ENCODE data around the gene GALM.

GALM gene

GRCh38 chr2:38648107-38648761 lies 17.7 kb upstream of the GALM start:
- Histone ChIP-seq H3K36me3 (no peaks in the 10 kb centered on the region), H3K27me3 (ENCODE audit: insufficient read depth, low read depth, severe bottlenecking) (no peaks in the 10 kb centered on the region), H3K4me3 (ENCODE audit: low read depth, low read length) (no peak overlapping the region), H3K9me3 (ENCODE audit: severe bottlenecking) (peaks cover 7% of the 10 kb centered on the region), H3K27ac (no peak overlapping the region)
- no peak for TF ChIP-seq CTCF (IDR thresholded peaks at IDR 0.05; ENCODE audit: low read depth, low read length)
- DNase-seq, result no peak

GRCh38 chr2:38649176-38649728 lies 16.7 kb upstream of the GALM start:
- H3K27me3 ChIP-seq (ENCODE audit: insufficient read depth, low read depth, severe bottlenecking), result no peaks in the 10 kb centered on the region
- TF ChIP-seq CTCF (IDR thresholded peaks at IDR 0.05; ENCODE audit: low read depth, low read length), result no peak
- H3K36me3 ChIP-seq, result no peaks in the 10 kb centered on the region
- no peak for DNase-seq
- H3K4me3 ChIP-seq (ENCODE audit: low read depth, low read length), result no peak overlapping the region
- no peaks in the 10 kb centered on the region for H3K9me3 ChIP-seq (ENCODE audit: severe bottlenecking)
- no peak overlapping the region for H3K27ac ChIP-seq

GRCh38 chr2:38650012-38650411 lies 15.9 kb upstream of the GALM start:
- no peak overlapping the region for H3K4me3 ChIP-seq (ENCODE audit: low read depth, low read length)
- no peak overlapping the region for H3K27ac ChIP-seq
- no peaks in the 10 kb centered on the region for H3K36me3 ChIP-seq
- H3K9me3 ChIP-seq (ENCODE audit: severe bottlenecking), result no peaks in the 10 kb centered on the region
- no peaks in the 10 kb centered on the region for H3K27me3 ChIP-seq (ENCODE audit: insufficient read depth, low read depth, severe bottlenecking)
- DNase-seq, result no peak
- no peak for TF ChIP-seq CTCF (IDR thresholded peaks at IDR 0.05; ENCODE audit: low read depth, low read length)

- TF ChIP-seq CTCF (IDR thresholded peaks at IDR 0.05; ENCODE audit: low read depth, low read length), result no peak
- H3K9me3 ChIP-seq (ENCODE audit: severe bottlenecking), result no peaks in the 10 kb centered on the region
These were observed 15.2 kb upstream of the GALM start for GRCh38 chr2:38650717-38651116.

GRCh38 chr2:38652431-38653273 lies 13.3 kb upstream of the GALM start:
- Histone ChIP-seq H3K27me3 (ENCODE audit: insufficient read depth, low read depth, severe bottlenecking) (no peaks in the 10 kb centered on the region), H3K27ac (no peak overlapping the region), H3K4me3 (ENCODE audit: low read depth, low read length) (no peak overlapping the region), H3K9me3 (ENCODE audit: severe bottlenecking) (no peaks in the 10 kb centered on the region), H3K36me3 (no peaks in the 10 kb centered on the region)
- no peak for TF ChIP-seq CTCF (IDR thresholded peaks at IDR 0.05; ENCODE audit: low read depth, low read length)
- DNase-seq, result no peak

More at GRCh38 chr2:38650717-38651116, 15.2 kb upstream of the GALM start:
- Histone ChIP-seq H3K27me3 (ENCODE audit: insufficient read depth, low read depth, severe bottlenecking) (no peaks in the 10 kb centered on the region), H3K4me3 (ENCODE audit: low read depth, low read length) (no peak overlapping the region), H3K36me3 (no peaks in the 10 kb centered on the region), H3K27ac (no peak overlapping the region)
- no peak for DNase-seq

All from WERI-Rb-1 (cell line).